GM19043 (cell line): ENCODE measurements around the gene LIMK2.
"Not testable (repeated sequence)": the region's sequence is repeated elsewhere in the genome, so short reads cannot be mapped to it uniquely, and the experiment has no call there.

Experiments used
- ATAC-seq: cut with Tn5 transposase; IDR thresholded peaks from one replicate; pipeline ENCODE4 v1.9.1; 2021; ENCODE audit warnings: low read depth; ENCODE audit not compliant: unreplicated experiment

Gene LIMK2

GRCh38 chr22:31211862-31212730 is at the start of gene LIMK2:
TSS of gene LIMK2 (plus strand) at chr22:31212298. CDS start at chr22:31212409, 111 bp downstream.
- ATAC-seq = peak; percentile 77

GRCh38 chr22:31170971-31171370 is 41.1 kb upstream of the LIMK2 start:
- no peak for ATAC-seq

- ATAC-seq = not testable (repeated sequence)
Observed at GRCh38 chr22:31171734-31172133, 40.4 kb upstream of the LIMK2 start.

DNA sequence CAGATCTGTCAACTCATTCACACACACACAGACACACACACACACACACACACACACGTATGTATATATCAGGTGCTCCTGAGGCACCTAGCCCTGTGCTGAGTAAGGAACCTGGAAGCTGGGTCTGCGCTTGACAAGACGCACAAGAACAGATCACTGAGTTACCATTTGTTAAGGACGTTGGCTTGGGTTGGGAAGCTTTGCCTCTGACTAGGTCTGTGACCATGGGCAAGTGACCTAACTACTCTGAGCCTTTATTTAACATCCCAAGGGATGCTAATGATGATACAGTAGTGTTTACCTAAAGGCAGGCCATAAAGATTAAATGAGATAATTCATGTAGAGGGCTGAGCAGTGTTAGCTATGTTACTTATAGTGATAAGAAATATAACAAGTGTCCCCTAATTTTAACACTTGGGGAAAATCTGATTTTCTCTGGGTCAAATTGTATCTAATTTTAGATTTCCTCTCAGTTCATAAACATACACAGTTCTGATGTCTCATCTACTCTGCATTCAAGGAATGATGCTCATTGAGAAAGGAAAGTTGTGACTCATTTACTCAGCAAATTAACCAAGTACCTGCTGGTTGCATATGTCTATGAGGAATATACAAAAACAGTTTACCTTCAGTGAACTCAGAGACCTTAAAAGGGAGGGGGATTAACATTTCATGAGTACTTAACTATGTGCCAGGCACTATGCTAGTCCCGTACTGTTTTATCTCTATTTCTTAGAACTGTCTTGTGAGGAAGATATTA is 38.5 kb upstream of the LIMK2 start:
- no peak for ATAC-seq

DNA sequence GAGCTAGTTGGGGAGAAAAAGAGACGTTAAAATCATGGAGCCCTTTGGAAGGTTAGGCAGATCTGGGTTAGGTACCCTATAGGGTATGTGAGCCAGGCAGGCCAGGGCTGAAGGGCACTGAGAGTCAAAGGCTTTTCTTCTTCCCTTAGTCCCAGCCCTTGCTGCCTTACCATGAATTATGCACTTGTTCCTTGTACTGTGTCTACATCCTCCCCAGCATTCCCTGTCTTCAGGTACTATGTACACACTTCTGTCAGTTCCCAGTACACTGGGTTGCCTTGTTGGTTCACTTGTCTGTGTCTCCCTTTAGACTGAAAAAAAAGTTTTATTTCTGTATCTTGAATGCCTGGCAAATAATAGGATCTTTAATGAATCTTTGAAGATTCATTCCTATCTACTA is 35.2 kb upstream of the LIMK2 start:
- no peak for ATAC-seq

GRCh38 chr22:31177420-31178162 is 34.5 kb upstream of the LIMK2 start:
- no peak for ATAC-seq

DNA sequence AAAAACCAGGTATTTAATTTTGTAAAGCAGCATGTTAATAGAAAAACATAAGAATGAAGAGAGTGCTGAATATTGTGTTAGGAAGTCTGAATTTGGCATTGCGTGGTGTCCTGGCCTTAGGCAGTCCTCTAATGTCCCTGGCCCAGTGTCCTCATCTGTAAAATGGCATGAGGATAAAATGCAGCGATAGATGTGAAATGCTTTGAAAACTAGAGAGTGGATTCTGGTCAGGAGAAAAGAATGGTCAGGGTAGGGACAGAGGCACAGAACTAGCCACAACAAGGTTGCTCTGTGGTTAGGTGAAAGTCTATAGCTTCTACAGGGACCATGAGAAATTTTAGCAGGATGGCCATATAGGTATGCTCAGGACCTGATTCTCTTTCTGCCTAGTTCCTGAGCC is 33.2 kb upstream of the LIMK2 start:
- ATAC-seq = no peak

- no peak for ATAC-seq
Observed at GRCh38 chr22:31179345-31179744, 32.8 kb upstream of the LIMK2 start.

GRCh38 chr22:31184015-31184414 is 28.1 kb upstream of the LIMK2 start:
- no peak for ATAC-seq

DNA sequence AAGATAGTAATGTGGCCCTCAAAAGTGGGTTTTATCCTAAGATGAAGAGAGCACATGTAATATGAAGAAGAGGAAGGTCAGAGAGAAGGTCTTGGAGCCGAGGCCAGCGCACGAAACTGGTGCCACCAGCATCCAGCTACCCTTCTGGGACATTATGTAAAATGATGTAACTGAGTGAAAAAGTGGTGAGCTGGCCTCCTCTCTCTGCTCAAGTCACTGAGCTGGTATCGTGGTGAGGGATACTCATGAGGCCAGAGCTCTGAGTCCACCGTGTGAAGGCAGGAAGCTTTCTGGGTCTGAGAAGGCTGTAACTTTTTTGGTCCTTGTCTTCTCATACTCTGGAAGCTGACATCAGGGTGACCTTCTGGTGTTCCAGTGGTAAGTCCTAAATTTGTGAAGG is 27.0 kb upstream of the LIMK2 start:
- no peak for ATAC-seq

- no peak for ATAC-seq
Observed at GRCh38 chr22:31187627-31188026, 24.5 kb upstream of the LIMK2 start.

GRCh38 chr22:31192513-31192912 is 19.6 kb upstream of the LIMK2 start:
- ATAC-seq = no peak

- ATAC-seq = no peak
Observed at GRCh38 chr22:31193092-31193491, 19.0 kb upstream of the LIMK2 start.

DNA sequence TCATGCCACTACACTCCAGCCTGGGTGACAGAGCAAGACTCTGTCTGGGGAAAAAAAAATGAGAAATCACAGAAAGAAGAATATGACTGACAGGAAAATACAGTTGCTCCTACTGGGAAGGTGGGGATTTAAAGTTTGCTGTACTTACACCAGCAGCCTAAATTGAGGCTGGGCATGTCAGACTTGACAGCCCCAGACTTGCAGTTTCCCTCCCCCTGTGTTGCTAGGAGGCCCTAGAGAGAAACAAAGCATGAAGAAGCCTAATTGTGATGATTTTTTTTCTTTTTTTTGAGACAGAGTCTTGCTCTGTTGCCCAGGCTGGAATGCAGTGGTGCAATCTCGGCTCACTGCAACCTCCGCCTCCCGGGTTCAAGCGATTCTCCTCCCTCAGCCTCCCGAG is 17.4 kb upstream of the LIMK2 start:
- ATAC-seq = not testable (repeated sequence)

DNA sequence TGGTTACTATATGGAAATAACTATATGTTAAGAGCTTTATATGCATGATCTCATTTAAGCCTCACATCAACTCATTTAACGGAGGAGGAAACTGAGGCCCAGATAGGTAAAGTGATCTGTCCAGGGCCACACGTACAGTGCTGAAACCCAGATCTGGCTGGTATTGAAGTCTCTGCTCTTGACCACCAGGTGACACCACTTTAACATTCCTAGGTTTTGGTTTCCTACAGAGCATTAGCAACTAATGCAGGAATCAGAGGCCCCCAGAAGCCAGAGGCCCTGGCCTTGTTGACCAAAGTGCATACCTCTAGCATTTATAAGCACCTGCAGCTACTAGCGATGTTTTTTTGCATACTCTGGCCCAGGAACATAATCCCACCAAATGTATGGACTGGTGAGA is 12.9 kb upstream of the LIMK2 start:
- no peak for ATAC-seq

DNA sequence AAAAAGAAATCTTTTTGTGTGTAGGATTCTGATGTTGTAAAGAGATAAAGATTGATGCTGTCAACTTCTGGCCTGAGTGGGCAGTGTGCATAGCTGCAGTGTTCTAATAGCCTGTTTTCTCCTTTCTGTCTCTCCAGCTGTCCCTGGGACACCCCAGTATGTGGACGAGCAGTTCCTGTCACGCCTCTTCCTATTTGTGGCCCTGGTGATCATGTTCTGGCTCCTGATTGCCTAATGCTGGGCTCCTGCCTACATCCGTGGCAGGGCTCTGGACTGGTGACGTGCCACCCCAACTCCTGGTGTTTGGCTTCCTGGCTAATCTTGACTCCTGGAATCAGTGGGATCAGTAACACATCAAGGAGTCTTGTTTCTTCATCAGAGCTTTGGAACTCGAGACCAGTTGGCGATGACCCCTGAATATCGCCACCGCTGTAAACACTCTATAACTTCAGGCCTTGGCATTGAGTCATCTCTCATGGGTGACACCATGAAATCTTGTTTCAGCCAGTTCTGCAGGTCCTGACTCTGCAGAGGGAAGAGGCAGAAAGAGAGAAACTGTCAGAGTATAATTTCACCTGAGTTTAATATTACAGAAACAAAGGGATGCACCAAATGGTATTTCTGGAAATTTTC is 7.6 kb upstream of the LIMK2 start:
- ATAC-seq = not testable (repeated sequence)

DNA sequence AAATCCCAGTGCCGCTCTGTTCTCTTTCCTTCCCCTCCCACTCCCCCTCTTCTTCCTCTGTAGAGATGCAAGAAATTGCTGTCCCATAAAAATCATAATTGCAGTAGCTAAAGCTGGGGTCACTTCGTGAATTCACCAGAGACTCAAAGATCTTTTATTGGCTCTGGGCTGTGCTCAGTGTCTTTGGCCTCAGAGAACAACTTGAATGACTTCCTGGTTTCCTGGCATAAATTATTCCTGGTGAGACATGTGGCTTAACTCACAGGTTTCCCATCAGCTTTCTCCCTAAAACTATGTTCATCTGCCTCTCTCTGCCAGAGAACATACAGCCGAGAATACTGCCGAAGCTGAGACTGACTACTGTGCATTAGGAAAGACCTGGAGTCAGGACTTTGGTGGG is 7.0 kb upstream of the LIMK2 start:
- ATAC-seq = not testable (repeated sequence)

DNA sequence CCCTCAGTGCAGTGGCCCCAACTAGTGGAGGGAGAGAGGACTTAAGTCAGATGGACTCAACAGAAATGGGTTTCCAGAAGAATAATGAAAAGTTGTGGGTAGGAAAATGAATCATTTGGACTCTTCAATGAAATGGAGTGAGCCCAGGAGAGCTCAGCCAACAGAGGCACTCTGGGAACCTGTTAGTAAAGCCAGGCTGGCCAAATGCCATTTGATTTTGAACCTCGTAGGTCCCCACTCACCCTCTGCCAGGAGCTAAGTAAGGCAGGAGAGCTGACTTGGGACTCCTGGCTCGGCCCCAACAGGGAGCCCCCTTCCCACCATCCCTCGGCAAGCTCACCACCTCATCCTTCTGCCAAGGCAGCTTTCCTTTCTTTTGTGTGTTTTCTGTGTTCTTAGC is 5.6 kb upstream of the LIMK2 start:
- ATAC-seq = not testable (repeated sequence)

DNA sequence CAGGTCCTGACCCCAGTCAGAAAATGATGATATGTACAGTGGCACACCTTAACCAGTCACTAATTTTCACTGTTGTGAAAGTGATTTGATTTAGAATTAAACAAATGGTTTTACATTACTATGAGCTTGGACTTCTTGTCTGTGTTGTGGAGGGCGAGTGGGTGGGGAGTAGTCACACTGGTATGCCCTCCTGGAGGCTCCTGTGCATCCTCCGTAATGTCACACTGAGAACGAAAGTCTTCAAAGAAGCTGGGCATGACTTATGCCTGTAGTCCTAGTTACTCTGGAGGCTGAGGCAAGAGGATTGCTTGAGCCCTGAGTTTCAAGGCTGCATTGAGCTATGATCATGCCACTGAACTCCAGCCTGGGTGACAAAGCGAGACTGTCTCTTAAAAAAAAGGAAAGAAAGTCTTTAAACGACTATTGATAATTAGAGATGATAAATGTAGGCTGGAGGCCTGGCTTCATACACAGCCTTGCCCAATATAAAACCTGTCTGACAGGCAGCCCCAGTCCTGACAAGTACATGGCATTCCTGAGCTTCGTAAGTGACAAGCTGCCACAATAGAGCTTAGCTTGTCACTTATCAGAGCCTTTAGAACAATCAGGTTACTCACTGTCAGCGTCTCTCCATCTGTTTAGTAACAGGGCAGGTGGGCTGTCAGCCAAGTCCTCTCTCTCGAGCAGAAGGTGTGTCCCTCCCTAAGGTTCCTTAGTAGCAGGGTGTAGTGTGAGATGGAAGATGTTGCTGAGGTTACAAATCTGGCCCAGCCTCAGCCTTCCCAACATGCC is 5.0 kb upstream of the LIMK2 start:
- no peak for ATAC-seq
